Choroid plexus epithelial cell (primary cell): ENCODE results near the gene SFTPA1.
"Not testable (repeated sequence)": the region's sequence is repeated elsewhere in the genome, so short reads cannot be mapped to it uniquely, and the experiment has no call there.

Experiments
- DNase-seq: peaks from one replicate; pipeline ENCODE4 v3.0.0-alpha.2; 2010; ENCODE audit warnings: low read depth
- H3K4me3 ChIP-seq: 2 replicates; pipeline ENCODE4 v1.5.1; 2011; ENCODE audit warnings: low read depth, mild to moderate bottlenecking, control low read depth, low read length, moderate library complexity
- CTCF ChIP-seq: conservative IDR thresholded peaks from 2 replicates; pipeline ENCODE4 v1.5.1; 2011; ENCODE audit warnings: low read depth, mild to moderate bottlenecking, control low read depth, inconsistent platforms, low read length, moderate library complexity

SFTPA1 gene

GRCh38 chr10:79595510-79595909 lies 15.2 kb upstream of the SFTPA1 start:
- TF ChIP-seq CTCF = no peak
- DNase-seq = no peak

GRCh38 chr10:79599644-79600043 lies 11.1 kb upstream of the SFTPA1 start:
- DNase-seq, H3K4me3 ChIP-seq: not testable (repeated sequence)

More at GRCh38 chr10:79595510-79595909, 15.2 kb upstream of the SFTPA1 start:
- no peak overlapping the region for H3K4me3 ChIP-seq

GRCh38 chr10:79601939-79602338 lies 8.8 kb upstream of the SFTPA1 start:
- TF ChIP-seq CTCF = no peak
- H3K4me3 ChIP-seq = no peak overlapping the region
- DNase-seq = no peak

- DNase-seq = no peak
- no peak overlapping the region for H3K4me3 ChIP-seq
- TF ChIP-seq CTCF = no peak
Observed at GRCh38 chr10:79602953-79603352, 7.8 kb upstream of the SFTPA1 start.

GRCh38 chr10:79604294-79604693 lies 6.4 kb upstream of the SFTPA1 start:
- DNase-seq = no peak
- no peak overlapping the region for H3K4me3 ChIP-seq
- TF ChIP-seq CTCF = no peak

- no peak for TF ChIP-seq CTCF
- no peak overlapping the region for H3K4me3 ChIP-seq
- no peak for DNase-seq
Observed at GRCh38 chr10:79605308-79605707, 5.4 kb upstream of the SFTPA1 start.

- H3K4me3 ChIP-seq = no peak overlapping the region
- TF ChIP-seq CTCF = peak; percentile 75
- peak; percentile 33 for DNase-seq
Observed at GRCh38 chr10:79608505-79609375, 2.0 kb upstream of the SFTPA1 start.

GRCh38 chr10:79611193-79611976 lies 646 bp downstream of the SFTPA1 start:
- peak; percentile 14 for DNase-seq
- H3K4me3 ChIP-seq = not testable (repeated sequence)
